HCT116 (cell line): ENCODE data around the gene PPIL6. TPM values are rescaled to one million over a fixed set of nuclear protein-coding genes. Genes with fewer than 3 reads are reported as not detected.

ENCODE experiments used
- ATAC-seq: fragments of 200-7000 bp; cut with Tn5 transposase; 2 replicates; pipeline ENCODE4 v1.9.1; 2020; ENCODE audit warnings: mild to moderate bottlenecking, moderate library complexity
- BruUV-seq: library from RNA; stranded (reverse); fragments of 400-500 nt; replicated peaks from 2 replicates; lab custom pipeline; 2021; lab: Mats Ljungman, UMichigan
- CTCF ChIA-PET: fragments of 300-600 bp; sonication (Branson Sonifier 250); formaldehyde crosslinking; loops from one replicate; lab custom pipeline; 2021; ENCODE audit warnings: antibody characterized with exemption; lab: Charles Lee
- POLR2A ChIA-PET: fragments of 300-600, 350-600 bp; sonication (Branson Sonifier 250); formaldehyde crosslinking; loops from one replicate; lab custom pipeline; 2021; ENCODE audit warnings: antibody characterized with exemption; lab: Charles Lee
- RAD21 ChIA-PET, 2 experiments: fragments of 300-600 bp; sonication (Branson Sonifier 250); formaldehyde crosslinking; loops; one replicate each; lab custom pipeline; 2023; ENCODE audit warnings: low total read pairs in 2 of 2; ENCODE audit not compliant: uncharacterized antibody in 2 of 2, unreplicated experiment in 2 of 2, low non-redundant PET in 1 of 2; lab: Charles Lee
- DNase-seq: peaks from one replicate; pipeline ENCODE4 v3.0.0-alpha.2; 2010; ENCODE audit warnings: low read depth, low spot score
- H2AFZ ChIP-seq: fragments of 200-600 bp; shearing (Covaris generic), sonication (generic); 2 replicates; pipeline ENCODE4 v1.6.1; 2017; ENCODE audit warnings: low read depth, mixed run types, mixed read lengths, antibody characterized with exemption, low read length; ENCODE audit not compliant: poor library complexity, severe bottlenecking
- H3K27ac ChIP-seq: 2 replicates; pipeline ENCODE4 v1.5.1; 2012; ENCODE audit warnings: low read depth, low read length
- H3K27me3 ChIP-seq: fragments of 200-600 bp; sonication (generic); 2 replicates; pipeline ENCODE4 v1.6.1; 2016; ENCODE audit warnings: mixed run types, low read length, mixed read lengths; ENCODE audit not compliant: insufficient read depth
- H3K36me3 ChIP-seq, 2 experiments: fragments of 200-500 bp in 1 of 2; fragments of 200-600 bp in 1 of 2; sonication (Bioruptor generic) in 1 of 2; sonication (generic) in 1 of 2; 2 replicates each; pipeline versions ENCODE4 v1.5.1 to v1.6.1; 2014 to 2016; ENCODE audit warnings: low read length in 2 of 2, inconsistent platforms in 1 of 2, mixed read lengths in 1 of 2, mixed run types in 1 of 2; ENCODE audit not compliant: insufficient read depth in 2 of 2, control insufficient read depth in 1 of 2
- H3K4me1 ChIP-seq, 2 experiments: fragments of 200-600 bp in 1 of 2; sonication (generic) in 1 of 2; 2 replicates each; pipeline versions ENCODE4 v1.5.1 to v1.6.1; 2012 to 2017; ENCODE audit warnings: low read length in 2 of 2, inconsistent platforms in 1 of 2, mild to moderate bottlenecking in 1 of 2, mixed read lengths in 1 of 2, mixed run types in 1 of 2, moderate library complexity in 1 of 2; ENCODE audit not compliant: insufficient read depth in 2 of 2, control insufficient read depth in 1 of 2
- H3K4me2 ChIP-seq: fragments of 200-600 bp; sonication (generic); 2 replicates; pipeline ENCODE4 v1.6.1; 2017; ENCODE audit warnings: mixed run types, low read length, mixed read lengths
- H3K4me3 ChIP-seq, 2 experiments: fragments of 200-600 bp in 1 of 2; sonication (generic) in 1 of 2; replicated peaks in 1 of 2; 2 replicates each; pipeline ENCODE4 v1.5.1; 2011 to 2016; ENCODE audit warnings: low read length in 2 of 2, control low read depth in 1 of 2, low read depth in 1 of 2, mild to moderate bottlenecking in 1 of 2, mixed read lengths in 1 of 2, mixed run types in 1 of 2
- H3K79me2 ChIP-seq: fragments of 200-600 bp; sonication (generic); 2 replicates; pipeline ENCODE4 v1.6.1; 2017; ENCODE audit warnings: mild to moderate bottlenecking, mixed run types, low read length, moderate library complexity, mixed read lengths; ENCODE audit not compliant: insufficient read depth
- H3K9ac ChIP-seq: fragments of 200-600 bp; sonication (generic); 2 replicates; pipeline ENCODE4 v1.6.1; 2016; ENCODE audit warnings: low read length, mixed read lengths
- H3K9me2 ChIP-seq: fragments of 200-600 bp; sonication (generic), shearing (Covaris generic); 2 replicates; pipeline ENCODE4 v1.6.1; 2017; ENCODE audit warnings: mixed run types, mild to moderate bottlenecking, moderate library complexity; ENCODE audit not compliant: insufficient read depth
- H3K9me3 ChIP-seq, 2 experiments: fragments of 200-500 bp in 1 of 2; fragments of 200-600 bp in 1 of 2; sonication (Bioruptor generic) in 1 of 2; sonication (generic) in 1 of 2; 2 replicates each; pipeline ENCODE4 v1.6.1; 2014 to 2017; ENCODE audit warnings: low read length in 2 of 2, mixed read lengths in 2 of 2, inconsistent platforms in 1 of 2, low read depth in 1 of 2, mild to moderate bottlenecking in 1 of 2, mixed run types in 1 of 2, moderate library complexity in 1 of 2; ENCODE audit not compliant: control insufficient read depth in 1 of 2, insufficient read depth in 1 of 2
- H4K20me1 ChIP-seq: fragments of 200-600 bp; sonication (generic), shearing (Covaris generic); 2 replicates; pipeline ENCODE4 v1.6.1; 2017; ENCODE audit warnings: mixed run types, mild to moderate bottlenecking, moderate library complexity; ENCODE audit not compliant: insufficient read depth
- ATF3 ChIP-seq: IDR thresholded peaks from 2 replicates; pipeline ENCODE4 v1.6.1; 2012
- CEBPB ChIP-seq: IDR thresholded peaks from 2 replicates; pipeline ENCODE4 v1.6.1; 2012; ENCODE audit warnings: low read depth
- EGR1 ChIP-seq: IDR thresholded peaks from 2 replicates; pipeline ENCODE4 v1.6.1; 2012; ENCODE audit warnings: low read depth
- FOSL1 ChIP-seq: IDR thresholded peaks from 2 replicates; pipeline ENCODE4 v1.6.1; 2012; ENCODE audit warnings: low read depth
- JUND ChIP-seq: IDR thresholded peaks from 2 replicates; pipeline ENCODE4 v1.6.1; 2012
- POLR2A ChIP-seq: IDR thresholded peaks from 2 replicates; pipeline ENCODE4 v1.7.0; 2011; ENCODE audit warnings: borderline replicate concordance; ENCODE audit not compliant: insufficient read depth, insufficient read length; ENCODE audit errors: extremely low read depth
- POLR2AphosphoS5 ChIP-seq: IDR thresholded peaks from 2 replicates; pipeline ENCODE4 v1.6.1; 2011; ENCODE audit warnings: mild to moderate bottlenecking, low read depth, low read length, moderate library complexity
- RAD21 ChIP-seq: IDR thresholded peaks from 2 replicates; pipeline ENCODE4 v1.6.1; 2012; ENCODE audit warnings: low read depth, mild to moderate bottlenecking
- SIN3A ChIP-seq: IDR thresholded peaks from 2 replicates; pipeline ENCODE4 v1.6.1; 2012; ENCODE audit warnings: low read depth
- SP1 ChIP-seq: IDR thresholded peaks from 2 replicates; pipeline ENCODE4 v1.6.1; 2012; ENCODE audit warnings: low read depth
- SRF ChIP-seq: IDR thresholded peaks from 2 replicates; pipeline ENCODE4 v1.6.1; 2012; ENCODE audit warnings: low read depth
- TCF7L2 ChIP-seq: IDR thresholded peaks from 2 replicates; pipeline ENCODE4 v1.7.0; 2011; ENCODE audit warnings: borderline replicate concordance, inconsistent platforms; ENCODE audit not compliant: insufficient read depth, insufficient read length; ENCODE audit errors: extremely low read depth
- YY1 ChIP-seq: IDR thresholded peaks from 2 replicates; pipeline ENCODE4 v1.6.1; 2011; ENCODE audit warnings: low read length, low read depth, moderate library complexity, mild to moderate bottlenecking; ENCODE audit not compliant: insufficient replicate concordance; ENCODE audit errors: extremely low read depth
- ZFX ChIP-seq: fragments of 450-650 bp; IDR thresholded peaks from 2 replicates; pipeline ENCODE4 v1.6.1; 2017
- intact Hi-C: fragments of 100-400 bp; cut with micrococcal nuclease; formaldehyde crosslinking; loops from 2 replicates; pipeline ENCODE4 v1.10.0; 2022
- total RNA-seq: library from RNA; stranded (reverse); gene quantifications from one replicate; pipeline ENCODE4 v1.2.1, GENCODE V29; 2021; ENCODE audit not compliant: unreplicated experiment
- TF ChIP-seq, protein P1 (sequence below): IDR thresholded peaks from 2 replicates; pipeline ENCODE4 v1.6.1; 2011; ENCODE audit warnings: mild to moderate bottlenecking, low read length, moderate library complexity; ENCODE audit not compliant: insufficient replicate concordance; ENCODE audit errors: extremely low read depth
- TF ChIP-seq, protein P2 (sequence below): IDR thresholded peaks from 2 replicates; pipeline ENCODE4 v1.6.1; 2012
- TF ChIP-seq, protein P3 (sequence below), 3 experiments: fragments of 200-600 bp in 1 of 3; sonication (generic) in 1 of 3; IDR thresholded peaks in 2 of 3; conservative IDR thresholded peaks in 1 of 3; 2 replicates each; pipeline ENCODE4 v1.5.1; 2012 to 2017; ENCODE audit warnings: low read depth in 2 of 3, low read length in 2 of 3, antibody characterized with exemption in 1 of 3, borderline replicate concordance in 1 of 3, control low read depth in 1 of 3, mild to moderate bottlenecking in 1 of 3, mixed read lengths in 1 of 3, mixed run types in 1 of 3, moderate library complexity in 1 of 3; ENCODE audit not compliant: insufficient read depth in 1 of 3

PPIL6 gene
- total RNA-seq, 1 experiment from 2014 or later, result 3.3 TPM

DNA sequence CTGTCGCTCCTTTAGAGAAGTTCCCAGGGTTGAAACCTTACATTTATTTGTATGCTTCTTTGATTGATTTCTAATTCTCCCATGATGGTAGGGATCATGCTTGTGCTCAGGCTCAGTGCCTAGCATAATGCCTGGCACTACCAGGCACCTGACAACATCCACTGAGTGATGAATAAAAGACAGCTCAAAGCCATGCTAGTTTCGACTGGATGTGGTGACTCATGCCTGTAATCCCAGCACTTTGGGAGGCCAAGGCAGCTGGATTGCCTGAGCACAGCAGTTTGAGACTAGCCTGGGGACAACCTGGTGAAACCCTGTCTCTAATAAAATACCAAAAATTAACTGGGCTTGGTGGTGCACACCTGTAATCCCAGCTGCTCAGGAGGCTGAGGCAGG, 46.5 kb downstream of the PPIL6 start (continued):
- TF ChIP-seq, protein P1, sequence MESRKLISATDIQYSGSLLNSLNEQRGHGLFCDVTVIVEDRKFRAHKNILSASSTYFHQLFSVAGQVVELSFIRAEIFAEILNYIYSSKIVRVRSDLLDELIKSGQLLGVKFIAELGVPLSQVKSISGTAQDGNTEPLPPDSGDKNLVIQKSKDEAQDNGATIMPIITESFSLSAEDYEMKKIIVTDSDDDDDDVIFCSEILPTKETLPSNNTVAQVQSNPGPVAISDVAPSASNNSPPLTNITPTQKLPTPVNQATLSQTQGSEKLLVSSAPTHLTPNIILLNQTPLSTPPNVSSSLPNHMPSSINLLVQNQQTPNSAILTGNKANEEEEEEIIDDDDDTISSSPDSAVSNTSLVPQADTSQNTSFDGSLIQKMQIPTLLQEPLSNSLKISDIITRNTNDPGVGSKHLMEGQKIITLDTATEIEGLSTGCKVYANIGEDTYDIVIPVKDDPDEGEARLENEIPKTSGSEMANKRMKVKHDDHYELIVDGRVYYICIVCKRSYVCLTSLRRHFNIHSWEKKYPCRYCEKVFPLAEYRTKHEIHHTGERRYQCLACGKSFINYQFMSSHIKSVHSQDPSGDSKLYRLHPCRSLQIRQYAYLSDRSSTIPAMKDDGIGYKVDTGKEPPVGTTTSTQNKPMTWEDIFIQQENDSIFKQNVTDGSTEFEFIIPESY, result no peak
- no peak for TF ChIP-seq EGR1
- no peak for TF ChIP-seq SIN3A
- TF ChIP-seq, all 23 proteins: peak for 6

- CTCF ChIA-PET, result interaction anchor here (0.6 to 1.6 kb wide), 2 partner anchors 9 to 554 kb away, joined by 3 to 11 read pairs; no protein-coding TSS in a partner anchor
- H3K4me3 ChIP-seq, result no peak overlapping the region
- H2AFZ ChIP-seq, result no peak overlapping the region
- peak overlapping the region; percentile 36 for H3K4me2 ChIP-seq
- H3K27me3 ChIP-seq, result no peaks in the 10 kb centered on the region
- H3K9me3 ChIP-seq, result no peaks in the 10 kb centered on the region
- no peak overlapping the region for H3K27ac ChIP-seq
- POLR2A ChIA-PET, result interaction anchor here (2.9 kb wide), 1 partner anchor 10 kb away, joined by 14 read pairs; no protein-coding TSS in a partner anchor
- no peaks in the 10 kb centered on the region for H4K20me1 ChIP-seq
- intact Hi-C loops, result loop anchor here (10.0 kb wide), 1 partner anchor 499 kb away; no protein-coding TSS in a partner anchor
- no peaks in the 10 kb centered on the region for H3K36me3 ChIP-seq
- H3K4me1 ChIP-seq, result peaks cover 0 to 18% of the 10 kb centered on the region in 2 experiments; a peak in 3 of 4 replicates
- ATAC-seq (peak; percentile 31), DNase-seq (no peak)
- no peaks in the 10 kb centered on the region for H3K9me2 ChIP-seq
- BruUV-seq, result no TSS peak
- no peak overlapping the region for H3K9ac ChIP-seq
- RAD21 ChIA-PET, result no interaction called here
- H3K79me2 ChIP-seq, result no peaks in the 10 kb centered on the region
- no peak for TF ChIP-seq JUND
- TF ChIP-seq POLR2A, result no peak
- TF ChIP-seq SRF, result no peak
- TF ChIP-seq EGR1, result no peak
- TF ChIP-seq ZFX, result no peak
- TF ChIP-seq, protein P2, sequence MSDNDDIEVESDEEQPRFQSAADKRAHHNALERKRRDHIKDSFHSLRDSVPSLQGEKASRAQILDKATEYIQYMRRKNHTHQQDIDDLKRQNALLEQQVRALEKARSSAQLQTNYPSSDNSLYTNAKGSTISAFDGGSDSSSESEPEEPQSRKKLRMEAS, result no peak
- TF ChIP-seq TCF7L2, result no peak
- TF ChIP-seq YY1, result no peak
- TF ChIP-seq, protein P1, result no peak
- no peak for TF ChIP-seq FOSL1
- no peak for TF ChIP-seq CEBPB
- no peak for TF ChIP-seq ATF3
- no peak for TF ChIP-seq POLR2AphosphoS5
- no peak for TF ChIP-seq SP1
- no peak for TF ChIP-seq RAD21
- TF ChIP-seq, protein P3, sequence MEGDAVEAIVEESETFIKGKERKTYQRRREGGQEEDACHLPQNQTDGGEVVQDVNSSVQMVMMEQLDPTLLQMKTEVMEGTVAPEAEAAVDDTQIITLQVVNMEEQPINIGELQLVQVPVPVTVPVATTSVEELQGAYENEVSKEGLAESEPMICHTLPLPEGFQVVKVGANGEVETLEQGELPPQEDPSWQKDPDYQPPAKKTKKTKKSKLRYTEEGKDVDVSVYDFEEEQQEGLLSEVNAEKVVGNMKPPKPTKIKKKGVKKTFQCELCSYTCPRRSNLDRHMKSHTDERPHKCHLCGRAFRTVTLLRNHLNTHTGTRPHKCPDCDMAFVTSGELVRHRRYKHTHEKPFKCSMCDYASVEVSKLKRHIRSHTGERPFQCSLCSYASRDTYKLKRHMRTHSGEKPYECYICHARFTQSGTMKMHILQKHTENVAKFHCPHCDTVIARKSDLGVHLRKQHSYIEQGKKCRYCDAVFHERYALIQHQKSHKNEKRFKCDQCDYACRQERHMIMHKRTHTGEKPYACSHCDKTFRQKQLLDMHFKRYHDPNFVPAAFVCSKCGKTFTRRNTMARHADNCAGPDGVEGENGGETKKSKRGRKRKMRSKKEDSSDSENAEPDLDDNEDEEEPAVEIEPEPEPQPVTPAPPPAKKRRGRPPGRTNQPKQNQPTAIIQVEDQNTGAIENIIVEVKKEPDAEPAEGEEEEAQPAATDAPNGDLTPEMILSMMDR (IDR thresholded peaks at IDR 0.05 in 2 of 3, conservative IDR thresholded peaks at IDR 0.05 in 1 of 3; ENCODE audit: borderline replicate concordance in 1 of 3, insufficient read depth in 1 of 3, low read depth in 2 of 3, low read length in 2 of 3), result no peak
These were observed 47.1 kb downstream of the PPIL6 start for GRCh38 chr6:109393157-109393885.
